OCI-LY7 (cell line): ENCODE results near the gene CASQ2. TPM values are rescaled to one million over a fixed set of nuclear protein-coding genes. Genes with fewer than 3 reads are reported as not detected.

Experiments
- BruUV-seq: library from RNA; stranded (reverse); fragments of 400-500 nt; replicated peaks from 2 replicates; lab custom pipeline; 2021; lab: Mats Ljungman, UMichigan
- CTCF ChIA-PET: fragments of 300-600 bp; sonication (Branson Sonifier 250); formaldehyde crosslinking; loops from one replicate; lab custom pipeline; 2022; ENCODE audit warnings: antibody characterized with exemption; ENCODE audit not compliant: unreplicated experiment; lab: Charles Lee
- POLR2A ChIA-PET: fragments of 300-600 bp; sonication (Branson Sonifier 250); formaldehyde crosslinking; loops from one replicate; lab custom pipeline; 2022; ENCODE audit warnings: antibody characterized with exemption; lab: Charles Lee
- DNase-seq: peaks from one replicate; pipeline ENCODE4 v3.0.0-alpha.2; 2015; ENCODE audit warnings: low spot score
- H2AFZ ChIP-seq: fragments of 200-600 bp; sonication (generic), shearing (Covaris generic); 2 replicates; pipeline ENCODE4 v1.6.1; 2014; ENCODE audit warnings: mild to moderate bottlenecking, antibody characterized with exemption, low read length, moderate library complexity
- H3K27ac ChIP-seq: fragments of 200-600 bp; sonication (generic); 2 replicates; pipeline ENCODE4 v1.5.1; 2014; ENCODE audit warnings: mixed run types, low read depth, mild to moderate bottlenecking, moderate library complexity, low read length, inconsistent platforms; ENCODE audit not compliant: poor library complexity, severe bottlenecking
- H3K36me3 ChIP-seq: fragments of 200-600 bp; sonication (generic); 2 replicates; pipeline ENCODE4 v1.6.1; 2014; ENCODE audit warnings: mild to moderate bottlenecking, antibody characterized with exemption, low read length, moderate library complexity, mixed read lengths; ENCODE audit not compliant: insufficient read depth
- H3K4me1 ChIP-seq: fragments of 200-600 bp; sonication (generic); 2 replicates; pipeline ENCODE4 v1.5.1; 2014; ENCODE audit warnings: mild to moderate bottlenecking, low read length; ENCODE audit not compliant: insufficient read depth, poor library complexity, severe bottlenecking
- H3K4me2 ChIP-seq: fragments of 200-600 bp; sonication (generic); 2 replicates; pipeline ENCODE4 v1.6.1; 2014; ENCODE audit warnings: mild to moderate bottlenecking, low read length
- H3K4me3 ChIP-seq: fragments of 200-600 bp; sonication (generic); 2 replicates; pipeline ENCODE4 v1.5.1; 2014; ENCODE audit warnings: mild to moderate bottlenecking, low read depth, low read length; ENCODE audit not compliant: poor library complexity, severe bottlenecking
- H3K79me2 ChIP-seq: fragments of 200-600 bp; sonication (generic); 2 replicates; pipeline ENCODE4 v1.6.1; 2016; ENCODE audit warnings: low read depth, mild to moderate bottlenecking, low read length, moderate library complexity, mixed read lengths; ENCODE audit not compliant: insufficient read depth
- H3K9me2 ChIP-seq: fragments of 200-600 bp; sonication (generic); 2 replicates; pipeline ENCODE4 v1.6.1; 2016; ENCODE audit warnings: mild to moderate bottlenecking, low read length, mixed read lengths; ENCODE audit not compliant: insufficient read depth
- H3K9me3 ChIP-seq: fragments of 200-600 bp; sonication (generic); 2 replicates; pipeline ENCODE4 v1.6.1; 2014; ENCODE audit warnings: mild to moderate bottlenecking, mixed run types, low read length, mixed read lengths
- H4K20me1 ChIP-seq: fragments of 200-600 bp; sonication (generic); 2 replicates; pipeline ENCODE4 v1.6.1; 2014; ENCODE audit warnings: mild to moderate bottlenecking, antibody characterized with exemption, low read length, moderate library complexity, mixed read lengths; ENCODE audit not compliant: insufficient read depth
- CTCF ChIP-seq: fragments of 200-600 bp; sonication (generic); conservative IDR thresholded peaks from 2 replicates; pipeline ENCODE4 v1.5.1; 2014; ENCODE audit warnings: mild to moderate bottlenecking, antibody characterized with exemption, low read length, moderate library complexity, mixed read lengths
- EZH2phosphoT487 ChIP-seq: fragments of 200-600 bp; sonication (generic); IDR thresholded peaks from 2 replicates; pipeline ENCODE4 v1.6.1; 2018; ENCODE audit warnings: low read depth, borderline replicate concordance, mild to moderate bottlenecking, mixed run types, antibody characterized with exemption, low read length, moderate library complexity, mixed read lengths
- intact Hi-C: fragments of 100-400 bp; cut with micrococcal nuclease; formaldehyde crosslinking; loops from one replicate; pipeline ENCODE4 v1.10.0; 2022; ENCODE audit not compliant: unreplicated experiment
- total RNA-seq, 2 experiments: library from RNA; depleted of rRNA in 1 of 2; stranded (reverse); fragments of >200 nt in 1 of 2; shearing (Covaris generic) in 1 of 2; gene quantifications; 2 replicates each; pipeline ENCODE4 v1.2.3, GENCODE V29; 2014 to 2022

The CASQ2 gene
- total RNA-seq, 2 experiments from 2014 or later, result not detected

GRCh38 chr1:115705963-115706362 lies 62.6 kb downstream of the CASQ2 start:
- intact Hi-C loops, result loop anchor here (5.0 kb wide), 1 partner anchor 99 kb away; no protein-coding TSS in a partner anchor
- POLR2A ChIA-PET, result no interaction called here
- TF ChIP-seq EZH2phosphoT487 (no peak), CTCF (no peak)

GRCh38 chr1:115705085-115705951 lies 63.2 kb downstream of the CASQ2 start:
- Histone ChIP-seq H3K9me3 (no peaks in the 10 kb centered on the region), H3K36me3 (no peaks in the 10 kb centered on the region), H3K4me3 (no peak overlapping the region), H3K4me2 (no peak overlapping the region), H3K79me2 (no peaks in the 10 kb centered on the region), H2AFZ (no peak overlapping the region), H4K20me1 (no peaks in the 10 kb centered on the region), H3K27ac (no peak overlapping the region), H3K4me1 (no peaks in the 10 kb centered on the region), H3K9me2 (no peaks in the 10 kb centered on the region)
- no TSS peak for BruUV-seq
- TF ChIP-seq EZH2phosphoT487, result no peak
- TF ChIP-seq CTCF, result no peak
- CTCF ChIA-PET, result no interaction called here
- POLR2A ChIA-PET, result no interaction called here
- intact Hi-C loops, result loop anchor here (5.0 kb wide), 1 partner anchor 98 kb away; no protein-coding TSS in a partner anchor
- no peak for DNase-seq

More at GRCh38 chr1:115705963-115706362, 62.6 kb downstream of the CASQ2 start:
- Histone ChIP-seq H4K20me1 (no peaks in the 10 kb centered on the region), H3K79me2 (no peaks in the 10 kb centered on the region), H3K36me3 (no peaks in the 10 kb centered on the region), H3K27ac (no peak overlapping the region), H3K9me3 (no peaks in the 10 kb centered on the region), H3K4me3 (no peak overlapping the region), H2AFZ (no peak overlapping the region), H3K9me2 (no peaks in the 10 kb centered on the region), H3K4me1 (no peaks in the 10 kb centered on the region), H3K4me2 (no peak overlapping the region)
- DNase-seq, result no peak
- CTCF ChIA-PET, result interaction anchor here (0.9 kb wide), 1 partner anchor 12 kb away, joined by 3 read pairs; no protein-coding TSS in a partner anchor
- BruUV-seq, result no TSS peak

GRCh38 chr1:115702959-115703358 lies 65.6 kb downstream of the CASQ2 start:
- Histone ChIP-seq H3K4me1 (no peaks in the 10 kb centered on the region), H3K4me3 (no peak overlapping the region), H2AFZ (no peak overlapping the region), H3K36me3 (no peaks in the 10 kb centered on the region), H3K4me2 (no peak overlapping the region), H3K79me2 (no peaks in the 10 kb centered on the region), H3K27ac (no peak overlapping the region), H3K9me3 (no peaks in the 10 kb centered on the region), H3K9me2 (no peaks in the 10 kb centered on the region), H4K20me1 (no peaks in the 10 kb centered on the region)
- intact Hi-C loops, result no loop called here
- BruUV-seq, result no TSS peak
- POLR2A ChIA-PET, result interaction anchor here (0.6 kb wide), 1 partner anchor 70 kb away, joined by 4 read pairs; no protein-coding TSS in a partner anchor
- DNase-seq, result no peak
- TF ChIP-seq EZH2phosphoT487, result no peak
- no peak for TF ChIP-seq CTCF
- CTCF ChIA-PET, result no interaction called here
